Hepatocyte (in vitro differentiated cells): ENCODE results near the gene ADAM12.

Experiments used
- EZH2 ChIP-seq: fragments of 200-600 bp; sonication (generic); IDR thresholded peaks from 2 replicates; pipeline ENCODE4 v1.6.1; 2016; ENCODE audit warnings: antibody characterized with exemption, mild to moderate bottlenecking, borderline replicate concordance
- TF ChIP-seq, protein P1 (sequence below): fragments of 200-600 bp; sonication (generic); IDR thresholded peaks from 2 replicates; pipeline ENCODE4 v1.5.1; 2016; ENCODE audit warnings: antibody characterized with exemption, mild to moderate bottlenecking; ENCODE audit not compliant: poor library complexity

DNA sequence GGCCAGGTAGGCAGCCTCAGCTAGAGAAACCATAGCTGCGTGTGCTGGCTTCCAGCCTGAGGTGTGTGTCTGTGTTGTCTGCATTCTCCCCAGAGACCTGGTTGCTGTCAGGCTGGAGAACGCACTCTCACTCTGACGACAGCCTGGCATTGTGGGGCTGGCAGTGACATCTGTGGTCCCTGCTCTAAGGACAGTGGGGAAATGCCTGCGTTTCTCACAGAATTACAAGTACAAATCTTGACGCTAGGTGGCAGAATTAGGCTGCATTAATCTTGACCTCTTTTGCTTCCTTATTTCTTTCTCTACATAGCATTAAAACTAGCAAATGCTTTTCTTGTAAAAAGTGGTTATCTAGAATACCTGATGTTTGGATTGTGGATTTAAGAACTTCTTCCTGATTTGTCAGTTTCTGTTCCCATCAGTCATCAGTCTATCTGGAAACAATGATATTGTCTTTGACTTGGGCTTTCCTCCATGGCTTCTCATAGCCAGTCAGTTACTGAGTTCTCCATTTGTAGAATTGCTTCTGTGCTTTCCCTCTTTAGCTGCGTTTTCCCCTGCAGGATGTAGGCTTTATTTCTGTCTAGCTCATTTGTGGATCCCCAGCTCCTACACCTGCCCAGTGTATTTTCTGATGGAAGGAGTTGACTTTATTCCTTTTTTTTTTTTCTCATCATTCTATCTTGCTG, 405.9 kb downstream of the ADAM12 start:
- TF ChIP-seq, protein P1, sequence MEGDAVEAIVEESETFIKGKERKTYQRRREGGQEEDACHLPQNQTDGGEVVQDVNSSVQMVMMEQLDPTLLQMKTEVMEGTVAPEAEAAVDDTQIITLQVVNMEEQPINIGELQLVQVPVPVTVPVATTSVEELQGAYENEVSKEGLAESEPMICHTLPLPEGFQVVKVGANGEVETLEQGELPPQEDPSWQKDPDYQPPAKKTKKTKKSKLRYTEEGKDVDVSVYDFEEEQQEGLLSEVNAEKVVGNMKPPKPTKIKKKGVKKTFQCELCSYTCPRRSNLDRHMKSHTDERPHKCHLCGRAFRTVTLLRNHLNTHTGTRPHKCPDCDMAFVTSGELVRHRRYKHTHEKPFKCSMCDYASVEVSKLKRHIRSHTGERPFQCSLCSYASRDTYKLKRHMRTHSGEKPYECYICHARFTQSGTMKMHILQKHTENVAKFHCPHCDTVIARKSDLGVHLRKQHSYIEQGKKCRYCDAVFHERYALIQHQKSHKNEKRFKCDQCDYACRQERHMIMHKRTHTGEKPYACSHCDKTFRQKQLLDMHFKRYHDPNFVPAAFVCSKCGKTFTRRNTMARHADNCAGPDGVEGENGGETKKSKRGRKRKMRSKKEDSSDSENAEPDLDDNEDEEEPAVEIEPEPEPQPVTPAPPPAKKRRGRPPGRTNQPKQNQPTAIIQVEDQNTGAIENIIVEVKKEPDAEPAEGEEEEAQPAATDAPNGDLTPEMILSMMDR: peak; percentile 75
- TF ChIP-seq EZH2: no peak
